ENCODE results near the gene KIAA0319L. TPM values are rescaled to one million over a fixed set of nuclear protein-coding genes. Genes with fewer than 3 reads are reported as not detected.

KIAA0319L gene
- total and polyA plus RNA-seq, 12 donors, result 26.5 to 278 (median 76.8) TPM

GRCh38 chr1:35486858-35487408 lies 70.3 kb downstream of the KIAA0319L start:
- Histone ChIP-seq H3K27ac (no peak overlapping the region), H3K9me3 (replicated peaks in 1 of 3) (no peaks in the 10 kb centered on the region), H3K4me3 (no peak overlapping the region), H3K4me1 (replicated peaks in 1 of 2) (peaks cover 0 to 15% of the 10 kb centered on the region in 2 donors), H3K36me3 (replicated peaks in 1 of 2) (no peaks in the 10 kb centered on the region), H3K27me3 (no peaks in the 10 kb centered on the region)
- no peak for TF ChIP-seq CTCF (IDR thresholded peaks at IDR 0.05)
- no peak for TF ChIP-seq POLR2A (IDR thresholded peaks at IDR 0.05)
- DNase-seq, result no peak
- intact Hi-C loops (cut with DNase I), result no loop called here
- WGBS, 4 donors, result 94 to 99% (median 95%) methylated on average over 3 of the region's 3 CpGs

DNA sequence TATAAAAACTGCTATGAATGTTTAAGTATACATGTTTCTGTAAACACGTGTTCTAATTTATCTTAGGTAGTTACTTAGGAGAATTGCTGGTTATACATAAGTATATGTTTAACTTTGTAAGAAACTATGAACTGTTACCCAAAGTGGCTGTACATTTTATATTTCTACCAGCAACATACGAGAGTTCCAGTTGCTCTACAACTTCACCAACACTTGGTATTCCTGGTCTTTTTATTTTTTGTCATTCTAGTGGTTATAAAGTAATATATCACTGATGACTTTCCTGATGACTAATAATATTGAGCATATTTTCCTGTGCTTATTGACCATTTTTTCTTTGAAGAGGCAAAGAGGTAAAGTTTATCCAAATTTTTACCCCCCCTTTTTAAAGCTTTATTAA lies 76.0 kb downstream of the KIAA0319L start:
- no peaks in the 10 kb centered on the region for H3K9me3 ChIP-seq (replicated peaks in 1 of 3)
- no peaks in the 10 kb centered on the region for H3K4me1 ChIP-seq (replicated peaks in 1 of 2)
- no peak for DNase-seq
- no peaks in the 10 kb centered on the region for H3K36me3 ChIP-seq (replicated peaks in 1 of 2)
- no peaks in the 10 kb centered on the region for H3K27me3 ChIP-seq
- no peak overlapping the region for H3K27ac ChIP-seq
- intact Hi-C loops (cut with DNase I), result no loop called here
- TF ChIP-seq POLR2A (IDR thresholded peaks at IDR 0.05) (no peak), CTCF (IDR thresholded peaks at IDR 0.05) (no peak)
- no peak overlapping the region for H3K4me3 ChIP-seq
- WGBS, 4 donors, result 93 to 100% (median 100%) methylated on average over 2 of the region's 2 CpGs

DNA sequence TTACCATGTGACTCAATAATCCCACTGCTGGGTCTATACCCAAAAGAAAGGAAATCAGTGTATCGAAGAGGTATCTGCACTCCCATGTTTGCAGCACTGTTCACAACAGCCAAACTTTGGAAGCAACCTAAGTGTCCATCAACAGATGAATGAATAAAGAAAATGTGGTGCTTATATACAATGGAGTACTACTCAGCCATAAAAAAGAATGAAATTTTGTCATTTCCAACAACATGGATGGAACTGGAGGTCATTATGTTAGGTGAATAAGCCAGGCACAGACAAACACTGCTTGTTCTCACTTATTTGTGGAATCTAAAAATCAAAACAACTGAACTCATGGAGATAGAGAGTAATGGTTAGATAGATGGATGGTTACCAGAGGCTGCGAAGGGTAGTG lies 79.3 kb downstream of the KIAA0319L start:
- intact Hi-C loops (cut with DNase I), result no loop called here
- H3K4me3 ChIP-seq, result no peak overlapping the region
- no peaks in the 10 kb centered on the region for H3K27me3 ChIP-seq
- H3K36me3 ChIP-seq (replicated peaks in 1 of 2), result no peaks in the 10 kb centered on the region
- no peak for TF ChIP-seq POLR2A (IDR thresholded peaks at IDR 0.05)
- TF ChIP-seq CTCF (IDR thresholded peaks at IDR 0.05), result no peak
- no peak for DNase-seq
- no peak overlapping the region for H3K27ac ChIP-seq
- H3K9me3 ChIP-seq (replicated peaks in 1 of 3), result no peaks in the 10 kb centered on the region
- H3K4me1 ChIP-seq (replicated peaks in 1 of 2), result no peaks in the 10 kb centered on the region
- 86 to 98% (median 94%) methylated on average over 2 of the region's 2 CpGs for WGBS, 4 donors

GRCh38 chr1:35475856-35476674 lies 81.1 kb downstream of the KIAA0319L start:
- Histone ChIP-seq H3K4me1 (replicated peaks in 1 of 2) (no peaks in the 10 kb centered on the region), H3K9me3 (replicated peaks in 1 of 3) (no peaks in the 10 kb centered on the region), H3K4me3 (no peak overlapping the region), H3K36me3 (replicated peaks in 1 of 2) (no peaks in the 10 kb centered on the region), H3K27me3 (no peaks in the 10 kb centered on the region), H3K27ac (no peak overlapping the region)
- no peak for DNase-seq
- intact Hi-C loops (cut with DNase I), result no loop called here
- 93 to 97% (median 95%) methylated on average over 6 of the region's 6 CpGs for WGBS, 4 donors
- TF ChIP-seq POLR2A (IDR thresholded peaks at IDR 0.05), result no peak
- TF ChIP-seq CTCF (IDR thresholded peaks at IDR 0.05), result no peak
